CD4-positive, CD25-positive, alpha-beta regulatory T cell (primary cell): ENCODE data around the gene CCM2. TPM values are rescaled to one million over a fixed set of nuclear protein-coding genes. Genes with fewer than 3 reads are reported as not detected.

Source experiments
- ATAC-seq, 2 donors: fragments of 150-1000 bp; cut with Tn5 transposase; one replicate each; pipeline ENCODE4 v1.10.0; 2021; ENCODE audit warnings: low read depth in 2 of 2, moderate number of reproducible peaks in 2 of 2, moderate library complexity in 1 of 2
- DNase-seq, 3 donors: peaks; one replicate each; pipeline versions ENCODE4 v3.0.0 to v3.0.0-alpha.2; 2012 to 2022; ENCODE audit warnings: mixed read lengths in 1 of 3
- H3K27ac ChIP-seq: one replicate; pipeline ENCODE4 v1.7.0; 2013; ENCODE audit warnings: mild to moderate bottlenecking, low read length; ENCODE audit not compliant: insufficient read depth, poor library complexity, severe bottlenecking
- H3K27me3 ChIP-seq: one replicate; pipeline ENCODE4 v1.7.0; 2013; ENCODE audit warnings: low read length; ENCODE audit not compliant: control insufficient read depth, insufficient read depth
- H3K36me3 ChIP-seq: one replicate; pipeline ENCODE4 v1.7.0; 2013; ENCODE audit warnings: mild to moderate bottlenecking, low read length, moderate library complexity; ENCODE audit not compliant: control insufficient read depth, insufficient read depth
- H3K4me1 ChIP-seq: 2 replicates; pipeline ENCODE4 v1.7.0; 2013; ENCODE audit warnings: mild to moderate bottlenecking, low read length; ENCODE audit not compliant: insufficient read depth, control insufficient read depth, poor library complexity, severe bottlenecking
- H3K4me3 ChIP-seq: one replicate; pipeline ENCODE4 v1.7.0; 2013; ENCODE audit warnings: low read depth, mild to moderate bottlenecking, low read length, moderate library complexity
- H3K9me3 ChIP-seq, 2 experiments: 1 replicate in 1 of 2; 2 replicates in 1 of 2; pipeline ENCODE4 v1.7.0; 2013; ENCODE audit warnings: low read length in 2 of 2, mild to moderate bottlenecking in 1 of 2, moderate library complexity in 1 of 2; ENCODE audit not compliant: control insufficient read depth in 2 of 2
- H3K27ac Mint-ChIP-seq, 3 donors: one replicate each; pipeline ENCODE4 v1.8.0; 2020 to 2022; ENCODE audit warnings: mild to moderate bottlenecking in 3 of 3, mixed read lengths in 3 of 3, moderate library complexity in 2 of 3
- H3K27me3 Mint-ChIP-seq: one replicate; pipeline ENCODE4 v1.8.0; 2022; ENCODE audit warnings: mild to moderate bottlenecking, mixed read lengths
- H3K36me3 Mint-ChIP-seq: one replicate; pipeline ENCODE4 v1.8.0; 2020; ENCODE audit warnings: mixed read lengths
- H3K4me1 Mint-ChIP-seq, 4 donors: one replicate each; pipeline ENCODE4 v1.8.0; 2020 to 2022; ENCODE audit warnings: mixed read lengths in 4 of 4, mild to moderate bottlenecking in 1 of 4
- H3K4me3 Mint-ChIP-seq, 4 donors: one replicate each; pipeline ENCODE4 v1.8.0; 2020 to 2022; ENCODE audit warnings: mild to moderate bottlenecking in 4 of 4, mixed read lengths in 4 of 4, moderate library complexity in 3 of 4
- H3K9me3 Mint-ChIP-seq, 7 donors: one replicate each; pipeline ENCODE4 v1.8.0; 2020 to 2022; ENCODE audit warnings: mixed read lengths in 7 of 7, mild to moderate bottlenecking in 3 of 7, moderate library complexity in 2 of 7
- polyA plus RNA-seq, 4 donors: library from polyadenylated mRNA; unstranded; fragments of 300-500 nt; fragmentation: Illumina TruSeq; gene quantifications; one replicate each; pipeline ENCODE4 v1.2.3, GENCODE V29; 2021
- total RNA-seq: library from RNA; stranded (reverse); gene quantifications from one replicate; pipeline ENCODE4 v1.2.3, GENCODE V29; 2022

CCM2 gene
- total and polyA plus RNA-seq, 5 donors from 2014 or later: 139 to 190 (median 156) TPM

GRCh38 chr7:45073786-45074527 lies 74.0 kb downstream of the CCM2 start:
- no peak overlapping the region for H3K4me3 ChIP-seq
- no peaks in the 10 kb centered on the region for H3K4me1 ChIP-seq
- Mint-ChIP-seq H3K27ac (no peak overlapping the region), H3K27me3 (no peaks in the 10 kb centered on the region), H3K36me3 (peaks cover 32% of the 10 kb centered on the region), H3K4me1 (peaks cover 0 to 30% (median 6%) of the 10 kb centered on the region in 4 donors), H3K9me3 (no peaks in the 10 kb centered on the region), H3K4me3 (no peak overlapping the region)
- peaks cover 86% of the 10 kb centered on the region for H3K36me3 ChIP-seq
- H3K27me3 ChIP-seq: no peaks in the 10 kb centered on the region
- H3K27ac ChIP-seq: no peak overlapping the region
- H3K9me3 ChIP-seq: no peaks in the 10 kb centered on the region
- no peak for ATAC-seq
- no peak for DNase-seq

- H3K27me3 ChIP-seq: no peaks in the 10 kb centered on the region
- H3K4me3 ChIP-seq: no peak overlapping the region
- Mint-ChIP-seq H3K4me3 (no peak overlapping the region), H3K9me3 (no peaks in the 10 kb centered on the region), H3K27me3 (no peaks in the 10 kb centered on the region), H3K4me1 (peaks cover 0 to 25% (median 3%) of the 10 kb centered on the region in 4 donors), H3K36me3 (peaks cover 32% of the 10 kb centered on the region), H3K27ac (no peak overlapping the region)
- H3K9me3 ChIP-seq: no peaks in the 10 kb centered on the region
- peaks cover 78% of the 10 kb centered on the region for H3K36me3 ChIP-seq
- DNase-seq (no peak), ATAC-seq (no peak)
- no peak overlapping the region for H3K27ac ChIP-seq
- H3K4me1 ChIP-seq: no peaks in the 10 kb centered on the region
Measured at GRCh38 chr7:45074528-45075354, 74.7 kb downstream of the CCM2 start.

GRCh38 chr7:45075355-45075644 lies 75.3 kb downstream of the CCM2 start:
- no peaks in the 10 kb centered on the region for H3K4me1 ChIP-seq
- Mint-ChIP-seq H3K36me3 (peaks cover 32% of the 10 kb centered on the region), H3K27me3 (no peaks in the 10 kb centered on the region), H3K27ac (no peak overlapping the region), H3K4me3 (no peak overlapping the region), H3K4me1 (peaks cover 0 to 22% (median 3%) of the 10 kb centered on the region in 4 donors), H3K9me3 (no peaks in the 10 kb centered on the region)
- no peaks in the 10 kb centered on the region for H3K9me3 ChIP-seq
- no peak overlapping the region for H3K27ac ChIP-seq
- ATAC-seq: no peak
- H3K4me3 ChIP-seq: no peak overlapping the region
- no peaks in the 10 kb centered on the region for H3K27me3 ChIP-seq
- H3K36me3 ChIP-seq: peaks cover 73% of the 10 kb centered on the region
- DNase-seq: no peak

- Histone ChIP-seq H3K27me3 (no peaks in the 10 kb centered on the region), H3K36me3 (peaks cover 65% of the 10 kb centered on the region), H3K4me1 (no peaks in the 10 kb centered on the region), H3K9me3 (no peaks in the 10 kb centered on the region), H3K27ac (no peak overlapping the region), H3K4me3 (no peak overlapping the region)
- ATAC-seq (no peak), DNase-seq (no peak)
- peaks cover 32% of the 10 kb centered on the region for H3K36me3 Mint-ChIP-seq
- H3K27ac Mint-ChIP-seq: no peak overlapping the region
- H3K4me1 Mint-ChIP-seq: peaks cover 0 to 22% (median 3%) of the 10 kb centered on the region in 4 donors
- H3K4me3 Mint-ChIP-seq: no peak overlapping the region
- no peaks in the 10 kb centered on the region for H3K9me3 Mint-ChIP-seq
- H3K27me3 Mint-ChIP-seq: no peaks in the 10 kb centered on the region
Measured at GRCh38 chr7:45075871-45076796, 76.1 kb downstream of the CCM2 start.

GRCh38 chr7:45076946-45077345 lies 76.9 kb downstream of the CCM2 start:
- Mint-ChIP-seq H3K36me3 (peaks cover 24% of the 10 kb centered on the region), H3K27me3 (no peaks in the 10 kb centered on the region), H3K9me3 (no peaks in the 10 kb centered on the region), H3K27ac (no peak overlapping the region), H3K4me3 (no peak overlapping the region), H3K4me1 (peaks cover 0 to 17% (median 2%) of the 10 kb centered on the region in 4 donors)
- H3K27me3 ChIP-seq: no peaks in the 10 kb centered on the region
- H3K27ac ChIP-seq: no peak overlapping the region
- H3K36me3 ChIP-seq: peaks cover 57% of the 10 kb centered on the region
- DNase-seq (no peak), ATAC-seq (no peak)
- no peaks in the 10 kb centered on the region for H3K4me1 ChIP-seq
- H3K9me3 ChIP-seq: no peaks in the 10 kb centered on the region
- no peak overlapping the region for H3K4me3 ChIP-seq

GRCh38 chr7:45077579-45077978 lies 77.6 kb downstream of the CCM2 start:
- no peaks in the 10 kb centered on the region for H3K27me3 Mint-ChIP-seq
- no peak for DNase-seq
- ATAC-seq: no peak
- H3K9me3 ChIP-seq: no peaks in the 10 kb centered on the region
- H3K4me1 Mint-ChIP-seq: peaks cover 0 to 15% (median 1%) of the 10 kb centered on the region in 4 donors
- no peak overlapping the region for H3K27ac Mint-ChIP-seq
- H3K36me3 ChIP-seq: peaks cover 50% of the 10 kb centered on the region
- H3K36me3 Mint-ChIP-seq: peaks cover 21% of the 10 kb centered on the region
- no peak overlapping the region for H3K4me3 Mint-ChIP-seq
- H3K27ac ChIP-seq: no peak overlapping the region
- no peak overlapping the region for H3K4me3 ChIP-seq
- no peaks in the 10 kb centered on the region for H3K4me1 ChIP-seq
- no peaks in the 10 kb centered on the region for H3K27me3 ChIP-seq
- H3K9me3 Mint-ChIP-seq: no peaks in the 10 kb centered on the region

GRCh38 chr7:45078125-45078681 lies 78.2 kb downstream of the CCM2 start:
- DNase-seq (peak in 1 of 3 donors; percentile 24), ATAC-seq (no peak)
- Mint-ChIP-seq H3K36me3 (peaks cover 15% of the 10 kb centered on the region), H3K9me3 (no peaks in the 10 kb centered on the region), H3K27ac (peak overlapping the region in 1 of 3 donors; percentile 51), H3K27me3 (no peaks in the 10 kb centered on the region), H3K4me1 (peaks cover 0 to 11% (median under 1%) of the 10 kb centered on the region in 4 donors), H3K4me3 (no peak overlapping the region)
- H3K4me1 ChIP-seq: no peaks in the 10 kb centered on the region
- no peaks in the 10 kb centered on the region for H3K27me3 ChIP-seq
- no peaks in the 10 kb centered on the region for H3K9me3 ChIP-seq
- H3K4me3 ChIP-seq: no peak overlapping the region
- peaks cover 44% of the 10 kb centered on the region for H3K36me3 ChIP-seq
- H3K27ac ChIP-seq: no peak overlapping the region
